ENCODE measurements around the gene SLX4IP. TPM values are rescaled to one million over a fixed set of nuclear protein-coding genes. Genes with fewer than 3 reads are reported as not detected.
"Not testable (repeated sequence)": the region's sequence is repeated elsewhere in the genome, so short reads cannot be mapped to it uniquely, and the experiment has no call there.

Gene SLX4IP
- total and polyA plus RNA-seq, 2 of the 13 experiments (the other 11 are each of a cell fraction or from before 2014, with no cell fraction given): 3.6 to 7.3 TPM

- TF ChIP-seq HBP1 (CRISPR knock-in tag; IDR thresholded peaks at IDR 0.05; ENCODE audit: low read depth) (0 out of 2 replicates have a peak, but pooled peaks have one; percentile 48), ZNF362 (CRISPR knock-in tag; IDR thresholded peaks at IDR 0.05; ENCODE audit: borderline replicate concordance) (peak; percentile 91), TFAP4 (IDR thresholded peaks at IDR 0.05; ENCODE audit: borderline replicate concordance, low read depth) (peak; percentile 34; the same call in 1 of the 2 replicates), DR1 (CRISPR knock-in tag; IDR thresholded peaks at IDR 0.05) (0 out of 2 replicates have a peak, but pooled peaks have one; percentile 24), FOXP1 (CRISPR knock-in tag; IDR thresholded peaks at IDR 0.05) (peak; percentile 28; the same call in 1 of the 2 replicates), HOXA3 (CRISPR knock-in tag; IDR thresholded peaks at IDR 0.05) (peak; percentile 62; the same call in 1 of the 2 replicates), SOX5 (CRISPR knock-in tag; IDR thresholded peaks at IDR 0.05; ENCODE audit: borderline replicate concordance) (peak; percentile 53; the same call in 1 of the 2 replicates), NCOR1 (IDR thresholded peaks at IDR 0.05; ENCODE audit: borderline replicate concordance, low read length) (0 out of 2 replicates have a peak, but pooled peaks have one; percentile 38), ZNF772 (CRISPR knock-in tag; IDR thresholded peaks at IDR 0.05) (0 out of 2 replicates have a peak, but pooled peaks have one; percentile 32), RARA (CRISPR knock-in tag; IDR thresholded peaks at IDR 0.05) (peak; percentile 77), NR2F1 (CRISPR knock-in tag; IDR thresholded peaks at IDR 0.05) (peak; percentile 85 to 87), SOX13 (CRISPR knock-in tag; conservative IDR thresholded peaks at IDR 0.05 in 1 of 2, IDR thresholded peaks at IDR 0.05 in 1 of 2) (peak in 1 of 2 experiments; percentile 35; a peak in 1 of 4 replicates), ADNP (CRISPR knock-in tag; IDR thresholded peaks at IDR 0.05) (0 out of 2 replicates have a peak, but pooled peaks have one; percentile 51), NFYB (CRISPR knock-in tag; IDR thresholded peaks at IDR 0.05) (0 out of 2 replicates have a peak, but pooled peaks have one; percentile 7), EP300 (IDR thresholded peaks at IDR 0.05; ENCODE audit: low read depth in 2 of 2, low read length in 2 of 2) (peak in 1 of 2 experiments; percentile 55; a peak in 2 of 4 replicates), ZNF430 (CRISPR knock-in tag; IDR thresholded peaks at IDR 0.05) (peak; percentile 80; the same call in 1 of the 2 replicates)
- TF ChIP-seq, protein P1, sequence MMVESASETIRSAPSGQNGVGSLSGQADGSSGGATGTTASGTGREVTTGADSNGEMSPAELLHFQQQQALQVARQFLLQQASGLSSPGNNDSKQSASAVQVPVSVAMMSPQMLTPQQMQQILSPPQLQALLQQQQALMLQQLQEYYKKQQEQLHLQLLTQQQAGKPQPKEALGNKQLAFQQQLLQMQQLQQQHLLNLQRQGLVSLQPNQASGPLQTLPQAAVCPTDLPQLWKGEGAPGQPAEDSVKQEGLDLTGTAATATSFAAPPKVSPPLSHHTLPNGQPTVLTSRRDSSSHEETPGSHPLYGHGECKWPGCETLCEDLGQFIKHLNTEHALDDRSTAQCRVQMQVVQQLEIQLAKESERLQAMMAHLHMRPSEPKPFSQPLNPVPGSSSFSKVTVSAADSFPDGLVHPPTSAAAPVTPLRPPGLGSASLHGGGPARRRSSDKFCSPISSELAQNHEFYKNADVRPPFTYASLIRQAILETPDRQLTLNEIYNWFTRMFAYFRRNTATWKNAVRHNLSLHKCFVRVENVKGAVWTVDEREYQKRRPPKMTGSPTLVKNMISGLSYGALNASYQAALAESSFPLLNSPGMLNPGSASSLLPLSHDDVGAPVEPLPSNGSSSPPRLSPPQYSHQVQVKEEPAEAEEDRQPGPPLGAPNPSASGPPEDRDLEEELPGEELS (CRISPR knock-in tag; IDR thresholded peaks at IDR 0.05): 0 out of 2 replicates have a peak, but pooled peaks have one; percentile 22
- not testable (repeated sequence) for TF ChIP-seq FOXP1 (IDR thresholded peaks at IDR 0.05); SOX13 (IDR thresholded peaks at IDR 0.05); EP300 (CRISPR knock-in tag; IDR thresholded peaks at IDR 0.05; ENCODE audit: borderline replicate concordance)
- TF ChIP-seq, protein P2, sequence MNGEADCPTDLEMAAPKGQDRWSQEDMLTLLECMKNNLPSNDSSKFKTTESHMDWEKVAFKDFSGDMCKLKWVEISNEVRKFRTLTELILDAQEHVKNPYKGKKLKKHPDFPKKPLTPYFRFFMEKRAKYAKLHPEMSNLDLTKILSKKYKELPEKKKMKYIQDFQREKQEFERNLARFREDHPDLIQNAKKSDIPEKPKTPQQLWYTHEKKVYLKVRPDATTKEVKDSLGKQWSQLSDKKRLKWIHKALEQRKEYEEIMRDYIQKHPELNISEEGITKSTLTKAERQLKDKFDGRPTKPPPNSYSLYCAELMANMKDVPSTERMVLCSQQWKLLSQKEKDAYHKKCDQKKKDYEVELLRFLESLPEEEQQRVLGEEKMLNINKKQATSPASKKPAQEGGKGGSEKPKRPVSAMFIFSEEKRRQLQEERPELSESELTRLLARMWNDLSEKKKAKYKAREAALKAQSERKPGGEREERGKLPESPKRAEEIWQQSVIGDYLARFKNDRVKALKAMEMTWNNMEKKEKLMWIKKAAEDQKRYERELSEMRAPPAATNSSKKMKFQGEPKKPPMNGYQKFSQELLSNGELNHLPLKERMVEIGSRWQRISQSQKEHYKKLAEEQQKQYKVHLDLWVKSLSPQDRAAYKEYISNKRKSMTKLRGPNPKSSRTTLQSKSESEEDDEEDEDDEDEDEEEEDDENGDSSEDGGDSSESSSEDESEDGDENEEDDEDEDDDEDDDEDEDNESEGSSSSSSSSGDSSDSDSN (CRISPR knock-in tag; IDR thresholded peaks at IDR 0.05): peak; percentile 31; the same call in 1 of the 2 replicates
These were observed 182.5 kb downstream of the SLX4IP start (continued) for GRCh38 chr20:10617549-10618133.
